WTC11 (cell line): ENCODE measurements around the gene CHD6. TPM values are rescaled to one million over a fixed set of nuclear protein-coding genes. Genes with fewer than 3 reads are reported as not detected.

Experiments used
- ATAC-seq: fragments of 200-7000 bp; cut with Tn5 transposase; 2 replicates; pipeline ENCODE4 v1.10.0; 2021; ENCODE audit warnings: mild to moderate bottlenecking, moderate library complexity
- CTCF ChIA-PET: fragments of 300-600 bp; sonication (Branson Sonifier 250); formaldehyde crosslinking; loops from one replicate; lab custom pipeline; 2021; ENCODE audit warnings: antibody characterized with exemption; lab: Charles Lee
- POLR2A ChIA-PET: fragments of 350-600 bp; sonication (Branson Sonifier 250); formaldehyde crosslinking; loops from one replicate; lab custom pipeline; 2021; ENCODE audit warnings: antibody characterized with exemption; lab: Charles Lee
- DNase-seq: peaks from one replicate; pipeline ENCODE4 v3.0.0; 2021; ENCODE audit warnings: low spot score
- H3K27ac Mint-ChIP-seq: 2 replicates; pipeline ENCODE4 v1.8.0; 2021; ENCODE audit warnings: mixed read lengths
- H3K27me3 Mint-ChIP-seq: 2 replicates; pipeline ENCODE4 v1.8.0; 2021; ENCODE audit warnings: low read depth, mild to moderate bottlenecking, moderate library complexity, mixed read lengths
- H3K36me3 Mint-ChIP-seq: 2 replicates; pipeline ENCODE4 v1.8.0; 2021; ENCODE audit warnings: mixed read lengths
- H3K4me1 Mint-ChIP-seq: 2 replicates; pipeline ENCODE4 v1.8.0; 2022; ENCODE audit warnings: mixed read lengths
- H3K4me3 Mint-ChIP-seq: 2 replicates; pipeline ENCODE4 v1.8.0; 2021; ENCODE audit warnings: mild to moderate bottlenecking, moderate library complexity, mixed read lengths
- H3K9me3 Mint-ChIP-seq: 2 replicates; pipeline ENCODE4 v1.8.0; 2021; ENCODE audit warnings: mixed read lengths
- CBFB ChIP-seq: sonication (generic); formaldehyde crosslinking; IDR thresholded peaks from 2 replicates; pipeline ENCODE4 v1.8.1; 2022; ENCODE audit warnings: mild to moderate bottlenecking, low read depth, missing genetic modification reagents
- IRF2 ChIP-seq: sonication (generic); formaldehyde crosslinking; IDR thresholded peaks from 2 replicates; pipeline ENCODE4 v1.8.0; 2022; ENCODE audit warnings: low read depth, missing genetic modification reagents, borderline replicate concordance
- MAX ChIP-seq: sonication (generic); formaldehyde crosslinking; IDR thresholded peaks from 2 replicates; pipeline ENCODE4 v1.8.0; 2022; ENCODE audit warnings: mild to moderate bottlenecking, missing genetic modification reagents
- PRRX2 ChIP-seq: fragments of 250-450 bp; sonication (Bioruptor Pico); IDR thresholded peaks from 2 replicates; pipeline ENCODE4 v1.8.0; 2021; ENCODE audit warnings: mild to moderate bottlenecking
- ZBTB21 ChIP-seq: sonication (generic); formaldehyde crosslinking; IDR thresholded peaks from 2 replicates; pipeline ENCODE4 v1.8.1; 2023; ENCODE audit warnings: mild to moderate bottlenecking, missing genetic modification reagents, borderline replicate concordance
- ZNF138 ChIP-seq: sonication (generic); formaldehyde crosslinking; conservative IDR thresholded peaks from 2 replicates; pipeline ENCODE4 v1.8.1; 2022; ENCODE audit warnings: mild to moderate bottlenecking, moderate library complexity, missing genetic modification reagents
- ZNF263 ChIP-seq: sonication (generic); formaldehyde crosslinking; IDR thresholded peaks from 2 replicates; pipeline ENCODE4 v1.8.1; 2022; ENCODE audit warnings: low read depth, mild to moderate bottlenecking, moderate library complexity, missing genetic modification reagents
- ZNF396 ChIP-seq: fragments of 250-450 bp; sonication (Bioruptor Pico); IDR thresholded peaks from 2 replicates; pipeline ENCODE4 v1.8.0; 2021; ENCODE audit warnings: mild to moderate bottlenecking, moderate library complexity, borderline replicate concordance
- ZNF425 ChIP-seq: fragments of 250-450 bp; sonication (Bioruptor Pico); conservative IDR thresholded peaks from 2 replicates; pipeline ENCODE4 v1.9.0; 2021; ENCODE audit warnings: mild to moderate bottlenecking
- ZNF532 ChIP-seq: fragments of 250-450 bp; sonication (Bioruptor Pico); IDR thresholded peaks from 2 replicates; pipeline ENCODE4 v1.9.0; 2021; ENCODE audit warnings: mild to moderate bottlenecking, borderline replicate concordance
- ZSCAN18 ChIP-seq: fragments of 250-450 bp; sonication (Bioruptor Pico); IDR thresholded peaks from 2 replicates; pipeline ENCODE4 v2.1.2; 2022; ENCODE audit warnings: mild to moderate bottlenecking, moderate library complexity
- total RNA-seq: library from RNA; stranded (reverse); gene quantifications from 3 replicates; pipeline ENCODE4 v1.2.3, GENCODE V29; 2021
- TF ChIP-seq, protein P1 (sequence below): fragments of 200-600 bp; IDR thresholded peaks from 2 replicates; pipeline ENCODE4 v1.8.0; 2022; ENCODE audit warnings: antibody characterized with exemption
- TF ChIP-seq, protein P2 (sequence below): sonication (generic); formaldehyde crosslinking; IDR thresholded peaks from 2 replicates; pipeline ENCODE4 v1.8.1; 2022; ENCODE audit warnings: missing genetic modification reagents, borderline replicate concordance
- TF ChIP-seq, protein P3 (sequence below): fragments of 250-450 bp; sonication (Bioruptor Pico); IDR thresholded peaks from 2 replicates; pipeline ENCODE4 v1.9.0; 2021; ENCODE audit warnings: mild to moderate bottlenecking
- TF ChIP-seq, protein P4 (sequence below): sonication (generic); formaldehyde crosslinking; IDR thresholded peaks from 2 replicates; pipeline ENCODE4 v1.8.1; 2022; ENCODE audit warnings: mild to moderate bottlenecking, moderate library complexity, missing genetic modification reagents

The CHD6 gene
- total RNA-seq, 1 experiment from 2014 or later, result 52.1 TPM

GRCh38 chr20:41572010-41572572 lies 46.1 kb downstream of the CHD6 start:
- ChIA-PET CTCF (interaction anchor here (0.5 to 1.6 kb wide), 21 partner anchors 9 to 1752 kb away, joined by 3 to 15 read pairs (median 5); partner anchors contain the start of gene CHD6), POLR2A (interaction anchor here (0.9 kb wide), 1 partner anchor 121 kb away, joined by 5 read pairs; no protein-coding TSS in a partner anchor)
- H3K4me3 Mint-ChIP-seq, result no peak overlapping the region
- peaks cover 9% of the 10 kb centered on the region for H3K9me3 Mint-ChIP-seq
- peaks cover 8% of the 10 kb centered on the region for H3K36me3 Mint-ChIP-seq
- 0 out of 2 replicates have a peak, but pooled peaks have one; percentile 53 for TF ChIP-seq ZBTB21
- peak; percentile 37; the same call in 1 of the 2 replicates for TF ChIP-seq MAX (CRISPR knock-in tag)
- no peak for TF ChIP-seq IRF2 (CRISPR knock-in tag)
- no peak for TF ChIP-seq PRRX2 (CRISPR knock-in tag)
- TF ChIP-seq, protein P1, sequence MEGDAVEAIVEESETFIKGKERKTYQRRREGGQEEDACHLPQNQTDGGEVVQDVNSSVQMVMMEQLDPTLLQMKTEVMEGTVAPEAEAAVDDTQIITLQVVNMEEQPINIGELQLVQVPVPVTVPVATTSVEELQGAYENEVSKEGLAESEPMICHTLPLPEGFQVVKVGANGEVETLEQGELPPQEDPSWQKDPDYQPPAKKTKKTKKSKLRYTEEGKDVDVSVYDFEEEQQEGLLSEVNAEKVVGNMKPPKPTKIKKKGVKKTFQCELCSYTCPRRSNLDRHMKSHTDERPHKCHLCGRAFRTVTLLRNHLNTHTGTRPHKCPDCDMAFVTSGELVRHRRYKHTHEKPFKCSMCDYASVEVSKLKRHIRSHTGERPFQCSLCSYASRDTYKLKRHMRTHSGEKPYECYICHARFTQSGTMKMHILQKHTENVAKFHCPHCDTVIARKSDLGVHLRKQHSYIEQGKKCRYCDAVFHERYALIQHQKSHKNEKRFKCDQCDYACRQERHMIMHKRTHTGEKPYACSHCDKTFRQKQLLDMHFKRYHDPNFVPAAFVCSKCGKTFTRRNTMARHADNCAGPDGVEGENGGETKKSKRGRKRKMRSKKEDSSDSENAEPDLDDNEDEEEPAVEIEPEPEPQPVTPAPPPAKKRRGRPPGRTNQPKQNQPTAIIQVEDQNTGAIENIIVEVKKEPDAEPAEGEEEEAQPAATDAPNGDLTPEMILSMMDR, result 0 out of 2 replicates have a peak, but pooled peaks have one; percentile 28
- 0 out of 2 replicates have a peak, but pooled peaks have one; percentile 18 for TF ChIP-seq ZNF138 (CRISPR knock-in tag)
- H3K27ac Mint-ChIP-seq, result no peak overlapping the region
- peak; percentile 38 for DNase-seq
- peaks cover 49% of the 10 kb centered on the region for H3K4me1 Mint-ChIP-seq
- ATAC-seq, result peak; percentile 65
- H3K27me3 Mint-ChIP-seq, result no peaks in the 10 kb centered on the region

- no peak for DNase-seq
These were observed 47.2 kb downstream of the CHD6 start for GRCh38 chr20:41571006-41571405.

More at GRCh38 chr20:41571006-41571405, 47.2 kb downstream of the CHD6 start:
- Mint-ChIP-seq H3K27me3 (no peaks in the 10 kb centered on the region), H3K27ac (peak overlapping the region; percentile 55; the same call in 1 of the 2 replicates), H3K4me1 (peaks cover 45% of the 10 kb centered on the region), H3K9me3 (peaks cover 9% of the 10 kb centered on the region), H3K4me3 (no peak overlapping the region), H3K36me3 (peaks cover 8% of the 10 kb centered on the region)
- ChIA-PET POLR2A (no interaction called here), CTCF (interaction anchor here (1.4 to 1.6 kb wide), 5 partner anchors 8 to 124 kb away, joined by 6 to 15 read pairs (median 11); no protein-coding TSS in a partner anchor)
- TF ChIP-seq ZSCAN18 (CRISPR knock-in tag) (no peak), ZNF425 (no peak), CBFB (CRISPR knock-in tag) (no peak), IRF2 (CRISPR knock-in tag) (no peak), ZBTB21 (no peak), ZNF396 (CRISPR knock-in tag) (no peak), ZNF263 (CRISPR knock-in tag) (no peak), ZNF532 (CRISPR knock-in tag) (no peak)
- TF ChIP-seq, protein P2, sequence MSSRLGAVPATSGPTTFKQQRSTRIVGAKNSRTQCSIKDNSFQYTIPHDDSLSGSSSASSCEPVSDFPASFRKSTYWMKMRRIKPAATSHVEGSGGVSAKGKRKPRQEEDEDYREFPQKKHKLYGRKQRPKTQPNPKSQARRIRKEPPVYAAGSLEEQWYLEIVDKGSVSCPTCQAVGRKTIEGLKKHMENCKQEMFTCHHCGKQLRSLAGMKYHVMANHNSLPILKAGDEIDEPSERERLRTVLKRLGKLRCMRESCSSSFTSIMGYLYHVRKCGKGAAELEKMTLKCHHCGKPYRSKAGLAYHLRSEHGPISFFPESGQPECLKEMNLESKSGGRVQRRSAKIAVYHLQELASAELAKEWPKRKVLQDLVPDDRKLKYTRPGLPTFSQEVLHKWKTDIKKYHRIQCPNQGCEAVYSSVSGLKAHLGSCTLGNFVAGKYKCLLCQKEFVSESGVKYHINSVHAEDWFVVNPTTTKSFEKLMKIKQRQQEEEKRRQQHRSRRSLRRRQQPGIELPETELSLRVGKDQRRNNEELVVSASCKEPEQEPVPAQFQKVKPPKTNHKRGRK (CRISPR knock-in tag), result no peak
- TF ChIP-seq, protein P3, sequence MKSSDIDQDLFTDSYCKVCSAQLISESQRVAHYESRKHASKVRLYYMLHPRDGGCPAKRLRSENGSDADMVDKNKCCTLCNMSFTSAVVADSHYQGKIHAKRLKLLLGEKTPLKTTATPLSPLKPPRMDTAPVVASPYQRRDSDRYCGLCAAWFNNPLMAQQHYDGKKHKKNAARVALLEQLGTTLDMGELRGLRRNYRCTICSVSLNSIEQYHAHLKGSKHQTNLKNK, result no peak
- TF ChIP-seq, protein P1, result no peak
- TF ChIP-seq, protein P4, sequence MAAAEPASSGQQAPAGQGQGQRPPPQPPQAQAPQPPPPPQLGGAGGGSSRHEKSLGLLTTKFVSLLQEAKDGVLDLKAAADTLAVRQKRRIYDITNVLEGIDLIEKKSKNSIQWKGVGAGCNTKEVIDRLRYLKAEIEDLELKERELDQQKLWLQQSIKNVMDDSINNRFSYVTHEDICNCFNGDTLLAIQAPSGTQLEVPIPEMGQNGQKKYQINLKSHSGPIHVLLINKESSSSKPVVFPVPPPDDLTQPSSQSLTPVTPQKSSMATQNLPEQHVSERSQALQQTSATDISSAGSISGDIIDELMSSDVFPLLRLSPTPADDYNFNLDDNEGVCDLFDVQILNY (CRISPR knock-in tag), result no peak
- no peak for ATAC-seq
